HFF-Myc (cell line): ENCODE measurements around the gene CXCR3.
"Not testable (repeated sequence)": the region's sequence is repeated elsewhere in the genome, so short reads cannot be mapped to it uniquely, and the experiment has no call there.

Source experiments
- DNase-seq: peaks from one replicate; pipeline ENCODE4 v3.0.0-alpha.2; 2011; ENCODE audit warnings: low read depth; ENCODE audit errors: extremely low read depth
- H3K4me3 ChIP-seq: replicated peaks from 2 replicates; pipeline ENCODE4 v1.5.1; 2011; ENCODE audit warnings: low read depth, mild to moderate bottlenecking, control low read depth, low read length
- TF ChIP-seq, protein P1 (sequence below): IDR thresholded peaks from 2 replicates; pipeline ENCODE4 v1.5.1; 2012; ENCODE audit warnings: mild to moderate bottlenecking, low read depth, low read length, control low read depth; ENCODE audit errors: missing control alignments

CXCR3 gene

GRCh38 chrX:71618787-71619186, 476 bp upstream of the CXCR3 start:
- H3K4me3 ChIP-seq: no peak overlapping the region
- TF ChIP-seq, protein P1, sequence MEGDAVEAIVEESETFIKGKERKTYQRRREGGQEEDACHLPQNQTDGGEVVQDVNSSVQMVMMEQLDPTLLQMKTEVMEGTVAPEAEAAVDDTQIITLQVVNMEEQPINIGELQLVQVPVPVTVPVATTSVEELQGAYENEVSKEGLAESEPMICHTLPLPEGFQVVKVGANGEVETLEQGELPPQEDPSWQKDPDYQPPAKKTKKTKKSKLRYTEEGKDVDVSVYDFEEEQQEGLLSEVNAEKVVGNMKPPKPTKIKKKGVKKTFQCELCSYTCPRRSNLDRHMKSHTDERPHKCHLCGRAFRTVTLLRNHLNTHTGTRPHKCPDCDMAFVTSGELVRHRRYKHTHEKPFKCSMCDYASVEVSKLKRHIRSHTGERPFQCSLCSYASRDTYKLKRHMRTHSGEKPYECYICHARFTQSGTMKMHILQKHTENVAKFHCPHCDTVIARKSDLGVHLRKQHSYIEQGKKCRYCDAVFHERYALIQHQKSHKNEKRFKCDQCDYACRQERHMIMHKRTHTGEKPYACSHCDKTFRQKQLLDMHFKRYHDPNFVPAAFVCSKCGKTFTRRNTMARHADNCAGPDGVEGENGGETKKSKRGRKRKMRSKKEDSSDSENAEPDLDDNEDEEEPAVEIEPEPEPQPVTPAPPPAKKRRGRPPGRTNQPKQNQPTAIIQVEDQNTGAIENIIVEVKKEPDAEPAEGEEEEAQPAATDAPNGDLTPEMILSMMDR: no peak

DNA sequence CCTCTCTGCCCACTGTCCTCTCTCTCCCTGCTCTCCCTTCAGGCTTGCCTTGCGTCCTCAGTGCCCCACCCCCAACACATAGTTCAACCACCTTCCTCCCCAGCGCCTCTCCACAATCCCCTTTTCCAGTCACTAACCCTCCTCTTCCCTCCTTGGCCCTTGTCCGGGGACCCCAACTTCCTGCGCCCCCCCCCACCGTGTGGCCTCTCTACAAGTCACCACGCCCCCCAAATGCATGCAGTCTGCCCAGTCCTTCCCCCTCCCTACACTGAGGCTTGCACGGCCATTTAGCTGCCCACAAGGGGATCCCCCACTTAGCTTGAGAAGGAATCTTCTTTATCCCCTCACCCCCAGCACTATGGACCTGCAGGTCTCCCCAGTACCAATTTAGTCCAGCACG, 569 bp downstream of the CXCR3 start:
- no peak overlapping the region for H3K4me3 ChIP-seq
- no peak for DNase-seq
- TF ChIP-seq, protein P1: no peak

More at GRCh38 chrX:71618787-71619186, 476 bp upstream of the CXCR3 start:
- DNase-seq: no peak

DNA sequence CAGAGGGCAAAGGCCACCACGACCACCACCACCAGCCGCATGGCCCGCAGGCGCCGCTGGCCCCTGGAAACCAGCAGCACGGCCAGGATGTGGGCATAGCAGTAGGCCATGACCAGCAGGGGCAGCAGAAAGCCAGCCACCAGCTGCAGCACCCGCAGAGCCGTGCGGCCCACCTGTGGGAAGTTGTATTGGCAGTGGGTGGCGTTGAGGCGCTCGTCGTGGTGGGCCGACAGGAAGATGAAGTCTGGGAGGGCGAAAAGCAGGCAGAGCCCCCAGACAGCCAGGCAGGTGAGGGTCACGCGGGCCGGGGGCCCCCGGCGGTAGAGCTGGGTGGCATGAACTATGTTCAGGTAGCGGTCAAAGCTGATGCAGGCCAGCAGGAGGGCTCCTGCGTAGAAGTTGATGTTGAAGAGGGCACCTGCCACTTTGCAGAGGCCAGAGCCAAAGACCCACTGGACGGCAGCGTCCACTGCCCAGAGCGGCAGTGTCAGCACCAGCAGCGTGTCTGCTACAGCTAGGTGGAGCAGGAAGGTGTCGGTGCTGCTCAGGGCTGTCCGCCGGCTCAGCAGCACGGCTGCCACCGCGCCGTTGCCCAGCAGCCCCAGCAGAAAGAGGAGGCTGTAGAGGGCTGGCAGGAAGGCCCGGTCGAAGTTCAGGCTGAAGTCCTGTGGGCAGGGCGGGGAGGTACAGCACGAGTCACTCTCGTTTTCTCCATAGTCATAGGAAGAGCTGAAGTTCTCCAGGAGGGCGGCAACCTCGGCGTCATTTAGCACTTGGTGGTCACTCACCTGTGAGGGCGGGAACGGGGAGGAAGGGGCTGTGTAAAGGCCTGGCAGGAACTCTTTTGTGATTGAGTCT, 1.4 kb downstream of the CXCR3 start:
- no peak overlapping the region for H3K4me3 ChIP-seq
- TF ChIP-seq, protein P1: no peak
- no peak for DNase-seq

DNA sequence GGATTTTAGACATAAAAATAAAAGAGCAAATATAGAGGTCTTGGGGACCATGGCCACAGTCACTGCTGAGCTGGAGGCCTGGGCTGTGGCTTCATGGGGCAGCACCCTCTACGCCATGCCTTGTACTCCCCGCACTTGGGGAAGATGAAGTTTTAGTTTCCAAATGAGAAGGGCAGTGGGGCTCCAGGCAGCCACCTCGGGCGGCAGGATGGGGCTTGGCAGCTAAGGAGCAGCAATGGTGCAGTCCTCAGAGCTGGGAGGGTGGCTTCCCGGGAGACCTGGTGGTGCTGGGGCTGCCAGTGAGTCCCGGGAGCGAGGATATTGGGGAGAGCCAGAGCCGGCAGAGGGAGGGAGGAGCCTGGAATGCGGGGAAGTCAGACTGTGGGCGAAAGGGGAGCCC, 2.4 kb downstream of the CXCR3 start:
- no peak overlapping the region for H3K4me3 ChIP-seq
- TF ChIP-seq, protein P1: no peak

GRCh38 chrX:71615056-71615455, 3.3 kb downstream of the CXCR3 start:
- TF ChIP-seq, protein P1: no peak
- no peak for DNase-seq
- no peak overlapping the region for H3K4me3 ChIP-seq

More for the DNA sequence above, 2.4 kb downstream of the CXCR3 start:
- no peak for DNase-seq

- TF ChIP-seq, protein P1: no peak
- no peak for DNase-seq
- no peak overlapping the region for H3K4me3 ChIP-seq
Measured at GRCh38 chrX:71612256-71612655, 6.1 kb downstream of the CXCR3 start.

DNA sequence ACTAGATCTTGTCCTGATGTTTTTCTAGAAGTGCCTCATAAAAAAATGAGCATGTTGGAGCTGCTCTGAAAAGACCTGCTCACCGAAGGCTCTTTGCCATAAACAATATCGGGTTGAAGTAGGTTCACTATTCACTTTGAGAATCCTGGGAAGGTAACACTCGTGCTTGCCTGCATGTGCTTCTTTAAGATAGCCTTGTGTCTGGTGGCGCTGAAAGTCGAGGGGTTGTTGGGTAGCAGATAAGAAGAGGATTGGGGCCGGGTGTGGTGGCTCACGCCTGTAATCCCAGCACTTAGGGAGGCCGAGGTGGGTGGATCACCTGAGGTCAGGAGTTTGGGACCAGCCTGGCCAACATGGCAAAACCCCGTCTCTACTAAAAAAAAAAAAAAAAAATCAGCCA, 6.6 kb downstream of the CXCR3 start:
- H3K4me3 ChIP-seq, DNase-seq: not testable (repeated sequence)
